ENCODE measurements around the gene SCCPDH. TPM values are rescaled to one million over a fixed set of nuclear protein-coding genes. Genes with fewer than 3 reads are reported as not detected.
"Not testable (repeated sequence)": the region's sequence is repeated elsewhere in the genome, so short reads cannot be mapped to it uniquely, and the experiment has no call there.

The SCCPDH gene
- total RNA-seq, 1 donor from 2014 or later = 52.8 TPM

DNA sequence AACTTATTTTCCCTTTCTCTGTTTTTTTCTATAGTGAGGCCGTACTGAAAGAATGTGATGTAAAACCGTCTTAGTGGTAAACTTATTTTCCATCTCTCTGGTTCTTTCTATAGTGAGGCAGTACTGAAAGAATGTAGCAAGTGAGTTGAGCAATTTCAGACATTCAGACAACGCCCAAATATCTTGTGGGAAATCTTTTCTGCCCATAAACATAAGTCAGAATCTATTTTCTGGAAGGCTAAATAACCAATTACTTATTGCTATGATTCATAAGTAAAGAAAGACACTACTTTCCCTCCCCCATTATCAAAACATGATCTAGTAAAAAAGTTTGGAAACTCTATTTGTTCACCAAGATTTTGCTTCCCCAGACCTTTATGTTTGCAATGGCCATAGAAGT lies 18.8 kb upstream of the SCCPDH start:
- DNase-seq = no peak

DNA sequence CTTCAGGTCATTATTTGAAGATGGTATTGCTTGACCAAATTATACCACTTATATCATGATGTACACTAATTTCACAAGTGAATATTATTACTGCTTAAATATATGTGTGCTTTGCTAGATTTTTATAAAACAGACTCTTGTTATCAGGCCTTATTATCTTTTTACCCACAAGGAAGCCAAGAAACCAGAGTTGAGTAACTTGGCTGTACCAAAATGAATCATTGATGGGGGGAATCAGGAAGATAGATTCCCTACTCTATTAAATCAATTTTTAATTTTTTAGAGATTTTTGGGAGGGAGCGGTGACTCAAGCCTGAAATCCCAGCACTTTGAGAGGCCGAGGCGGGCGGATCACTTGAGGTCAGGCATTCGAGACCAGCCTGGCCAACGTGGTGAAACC lies 16.0 kb upstream of the SCCPDH start:
- no peak for DNase-seq

DNA sequence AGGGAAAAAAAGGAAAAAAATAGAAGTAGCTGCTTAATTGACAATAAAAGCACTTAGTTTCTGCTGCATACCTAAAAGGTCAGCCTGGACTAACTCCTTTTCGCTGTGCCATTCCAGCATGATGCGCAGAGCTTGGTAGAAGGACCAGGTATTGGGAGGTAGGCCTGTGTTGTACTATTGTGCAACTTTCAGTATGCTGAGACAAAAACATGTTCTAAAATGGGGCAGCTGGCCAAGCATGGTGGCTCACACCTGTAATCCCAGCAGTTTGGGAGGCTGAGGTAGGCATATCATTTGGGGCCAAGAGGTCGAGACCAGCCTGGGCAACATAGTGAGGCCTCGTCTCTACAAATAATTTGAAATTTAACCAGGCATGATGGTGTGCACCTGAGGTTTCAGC lies 15.0 kb upstream of the SCCPDH start:
- DNase-seq = no peak

GRCh38 chr1:246709835-246710234 lies 14.4 kb upstream of the SCCPDH start:
- no peak for DNase-seq

DNA sequence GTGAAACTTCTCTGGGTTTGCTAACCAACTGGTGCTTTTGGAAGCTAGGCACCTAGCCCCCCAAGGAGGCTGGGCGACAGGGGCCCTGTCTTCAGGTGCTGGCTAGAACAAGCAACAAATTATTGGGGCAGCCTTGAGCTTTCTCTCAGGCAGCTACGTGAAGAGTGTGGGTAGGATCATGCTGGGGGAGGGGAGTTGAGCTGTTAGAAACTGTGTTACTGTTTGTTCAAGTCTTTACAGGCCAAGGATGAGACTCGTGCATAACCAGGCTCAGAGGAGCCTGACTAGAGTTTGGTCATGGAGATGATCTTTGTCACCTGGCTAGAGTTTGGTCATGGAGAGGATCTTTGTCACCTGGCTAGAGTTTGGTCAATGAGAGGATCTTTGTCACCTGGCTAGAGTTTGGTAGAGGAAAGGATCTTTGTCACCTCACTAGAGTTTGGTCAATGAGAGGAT lies 12.6 kb upstream of the SCCPDH start:
- no peak for DNase-seq

GRCh38 chr1:246712428-246712827 lies 11.8 kb upstream of the SCCPDH start:
- DNase-seq = not testable (repeated sequence)

DNA sequence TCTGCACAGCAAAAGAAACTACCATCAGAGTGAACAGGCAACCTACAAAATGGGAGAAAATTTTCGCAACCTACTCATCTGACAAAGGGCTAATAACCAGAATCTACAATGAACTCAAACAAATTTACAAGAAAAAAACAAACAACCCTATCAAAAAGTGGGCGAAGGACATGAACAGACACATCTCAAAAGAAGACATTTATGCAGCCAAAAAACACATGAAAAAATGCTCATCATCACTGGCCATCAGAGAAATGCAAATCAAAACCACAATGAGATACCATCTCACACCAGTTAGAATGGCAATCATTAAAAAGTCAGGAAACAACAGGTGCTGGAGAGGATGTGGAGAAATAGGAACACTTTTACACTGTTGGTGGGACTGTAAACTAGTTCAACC lies 4.8 kb upstream of the SCCPDH start:
- DNase-seq = not testable (repeated sequence)

GRCh38 chr1:246720814-246721213 lies 3.4 kb upstream of the SCCPDH start:
- DNase-seq = not testable (repeated sequence)

GRCh38 chr1:246722720-246723119 lies 1.5 kb upstream of the SCCPDH start:
- DNase-seq = no peak

GRCh38 chr1:246724731-246725095 lies 504 bp downstream of the SCCPDH start:
- peak; percentile 48 for DNase-seq

DNA sequence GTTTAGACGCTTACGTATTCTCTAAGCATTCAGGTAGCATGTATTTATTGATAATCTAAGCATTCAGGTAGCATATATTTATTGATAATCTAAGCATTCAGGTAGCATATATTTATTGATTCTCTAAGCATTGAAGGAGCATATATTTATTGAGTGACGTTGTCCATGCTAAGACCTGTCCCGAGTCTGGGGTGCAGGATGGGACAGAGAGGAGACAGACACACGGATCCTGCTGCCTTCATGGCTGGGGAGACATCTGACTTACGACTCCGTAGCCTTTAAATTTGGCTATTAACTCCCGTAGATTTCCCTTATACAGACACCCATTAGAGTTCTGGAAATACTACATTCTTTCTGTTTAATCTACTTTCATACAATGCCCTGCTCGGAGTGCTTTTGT lies 982 bp downstream of the SCCPDH start:
- no peak for DNase-seq

DNA sequence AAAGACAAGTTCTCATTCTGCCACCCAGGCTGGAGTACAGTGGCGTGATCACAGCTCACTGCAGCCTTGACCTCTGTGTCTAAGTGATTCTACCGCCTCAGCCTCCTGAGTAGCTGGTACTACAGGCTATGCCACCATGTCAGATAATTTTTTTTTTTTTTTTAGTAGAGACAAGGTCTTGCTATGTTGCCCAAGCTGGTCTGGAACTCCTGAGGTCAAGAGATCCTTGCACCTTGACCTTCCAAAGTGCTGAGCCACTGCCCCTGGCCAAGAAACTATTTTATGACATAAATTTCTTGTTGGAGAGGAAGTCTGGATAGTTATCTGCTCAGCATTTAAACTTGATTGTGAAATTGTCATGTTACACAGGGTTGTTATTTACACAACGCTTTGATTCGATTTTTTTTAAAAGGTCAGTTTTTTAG lies 2.1 kb downstream of the SCCPDH start:
- no peak for DNase-seq

DNA sequence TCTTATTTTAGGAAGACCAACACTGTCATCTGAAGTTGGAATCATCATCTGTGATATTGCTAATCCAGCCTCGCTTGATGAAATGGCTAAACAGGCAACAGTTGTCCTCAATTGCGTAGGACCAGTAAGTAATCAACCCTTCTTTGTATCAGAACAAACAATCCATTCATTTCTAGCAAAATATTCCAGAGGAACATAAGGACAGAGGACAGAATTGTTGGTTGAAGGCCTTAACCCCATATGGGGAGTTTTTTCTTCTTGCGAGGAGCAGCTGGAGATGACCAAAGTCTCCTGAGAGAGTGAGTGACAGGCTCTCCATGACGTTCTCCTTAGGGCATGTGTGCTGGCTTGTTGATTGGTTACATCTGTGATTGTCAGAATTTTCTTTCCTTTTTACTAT lies 2.7 kb downstream of the SCCPDH start:
- no peak for DNase-seq

GRCh38 chr1:246727594-246727993 lies 3.4 kb downstream of the SCCPDH start:
- no peak for DNase-seq

- DNase-seq = no peak
Observed at GRCh38 chr1:246728311-246728710, 4.1 kb downstream of the SCCPDH start.

GRCh38 chr1:246729040-246729439 lies 4.8 kb downstream of the SCCPDH start:
- DNase-seq = not testable (repeated sequence)

DNA sequence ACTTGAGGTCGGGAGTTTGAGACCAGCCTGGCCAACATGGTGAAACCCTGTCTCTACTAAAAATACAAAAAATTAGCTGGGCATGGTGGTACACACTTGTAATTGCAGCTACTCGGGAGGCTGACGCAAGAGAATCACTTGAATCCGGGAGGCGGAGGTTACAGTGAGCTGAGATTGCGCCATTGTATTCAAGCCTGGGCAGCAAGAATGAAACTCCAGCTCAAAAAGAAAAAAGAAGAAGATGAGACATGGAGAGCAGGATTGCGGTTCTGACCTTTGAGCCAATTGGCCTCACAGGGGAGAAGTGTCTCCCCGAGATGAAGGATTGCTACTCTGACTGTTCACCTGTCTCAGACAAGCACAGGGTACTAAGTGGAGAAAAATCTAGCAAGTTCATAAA lies 6.6 kb downstream of the SCCPDH start:
- DNase-seq = no peak

DNA sequence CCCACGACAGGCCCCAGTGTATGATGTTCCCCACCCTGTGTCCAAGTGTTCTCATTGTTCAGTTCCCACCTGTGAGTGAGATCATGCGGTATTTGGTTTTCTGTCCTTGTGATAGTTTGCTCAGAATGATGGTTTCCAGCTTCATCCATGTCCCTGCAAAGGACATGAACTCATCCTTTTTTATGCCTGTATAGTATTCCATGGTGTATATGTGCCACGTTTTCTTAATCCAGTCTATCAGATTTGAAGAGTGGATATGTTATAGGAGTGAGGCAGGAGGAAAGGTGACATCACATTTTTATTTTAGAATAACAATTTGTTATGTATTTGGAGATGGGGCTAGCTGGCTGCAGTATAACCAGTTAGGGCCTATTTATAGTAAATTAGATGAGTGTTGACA lies 7.7 kb downstream of the SCCPDH start:
- not testable (repeated sequence) for DNase-seq

DNA sequence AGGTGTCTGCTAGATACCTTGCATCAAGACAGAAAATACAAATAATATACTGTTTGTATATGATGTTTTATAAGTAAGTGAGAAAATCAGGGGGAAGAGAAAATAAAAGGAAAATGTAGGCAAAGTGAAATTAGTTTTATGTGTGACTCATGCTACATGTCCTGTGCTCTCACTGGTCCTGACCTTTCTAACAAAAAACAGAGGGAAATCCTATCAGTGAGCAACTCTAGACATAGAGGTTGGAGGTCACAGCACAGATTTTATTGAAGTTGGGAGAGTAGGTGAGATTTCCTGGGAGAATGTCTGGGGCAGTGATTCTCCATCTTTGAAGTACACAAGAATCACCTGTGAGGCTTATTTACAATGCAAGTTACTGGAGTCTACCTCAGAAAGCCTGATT lies 9.5 kb downstream of the SCCPDH start:
- peak; percentile 38 for DNase-seq

DNA sequence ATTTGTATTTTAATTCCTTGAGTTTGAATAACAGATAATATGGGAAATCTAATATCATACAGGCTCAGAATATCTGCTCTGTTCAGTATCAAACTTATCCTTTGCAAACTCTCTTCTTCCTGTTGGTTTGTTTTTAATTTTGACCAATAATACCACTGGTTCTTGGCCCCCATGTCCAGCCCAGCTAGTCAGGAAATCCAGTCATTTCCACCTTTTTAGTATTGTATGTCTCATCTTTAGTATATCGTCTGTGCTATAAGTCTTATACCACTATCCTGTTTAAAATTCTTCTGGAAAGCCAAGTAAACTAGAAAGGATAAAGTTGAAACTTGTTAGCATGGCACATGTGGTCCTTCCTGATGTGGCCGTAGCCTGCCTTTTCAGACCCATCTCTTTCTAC lies 10.7 kb downstream of the SCCPDH start:
- DNase-seq = peak; percentile 71

DNA sequence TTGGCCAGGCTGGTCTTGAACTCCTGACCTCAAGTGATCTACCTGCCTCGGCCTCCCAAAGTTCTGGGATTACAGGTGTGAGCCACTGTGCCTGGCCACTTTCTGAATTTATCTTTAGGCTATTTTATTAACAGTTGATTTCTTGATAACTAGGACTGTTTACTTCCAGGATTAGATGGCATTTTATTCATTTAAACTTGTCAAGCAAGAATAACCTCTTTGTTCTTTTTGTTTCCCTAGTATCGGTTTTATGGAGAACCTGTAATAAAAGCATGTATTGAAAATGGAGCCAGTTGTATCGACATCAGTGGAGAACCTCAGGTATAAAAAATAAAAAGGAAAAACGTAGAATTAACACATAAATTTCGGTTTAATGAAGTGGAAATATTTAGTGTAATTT lies 11.5 kb downstream of the SCCPDH start:
- no peak for DNase-seq

DNA sequence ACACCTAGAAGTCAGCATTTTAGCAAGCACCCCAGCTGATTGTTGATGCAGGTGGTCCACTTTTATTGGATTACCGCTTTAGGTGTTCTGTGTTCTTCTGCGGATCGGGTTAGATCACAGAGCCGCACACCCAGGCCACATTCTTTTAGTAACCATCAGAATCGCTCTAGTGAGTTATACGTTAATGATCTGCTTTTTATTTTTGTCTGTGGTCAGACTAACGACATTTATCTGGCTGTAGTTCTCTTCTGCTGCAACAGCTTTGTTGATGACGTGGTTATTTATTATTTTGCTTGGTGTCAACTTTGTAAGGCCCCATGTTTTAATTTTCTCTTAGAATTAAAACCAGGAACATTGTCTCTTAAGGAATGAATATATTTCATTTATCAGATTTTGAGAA lies 18.2 kb downstream of the SCCPDH start:
- DNase-seq = no peak

- not testable (repeated sequence) for DNase-seq
Observed at GRCh38 chr1:246746155-246746554, 21.9 kb downstream of the SCCPDH start.

DNA sequence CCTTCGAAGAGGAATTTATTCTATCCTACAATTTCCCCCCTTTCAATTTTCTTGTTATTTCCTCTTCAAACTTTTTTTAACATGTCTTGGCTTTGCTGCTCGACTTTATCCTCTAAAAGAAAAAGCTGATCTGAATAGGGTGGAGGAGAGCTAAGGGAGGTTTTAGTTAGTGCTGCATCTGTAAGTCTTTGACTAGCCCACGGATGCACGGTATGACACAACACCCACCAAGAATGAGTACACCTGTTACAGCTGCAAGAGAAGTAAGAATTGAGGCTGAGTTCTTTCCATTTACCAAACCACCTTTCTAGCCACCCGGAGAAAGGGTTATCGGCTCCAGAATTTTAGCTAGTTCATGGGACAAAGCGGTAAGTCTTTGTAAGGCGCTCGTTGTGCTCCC lies 23.8 kb downstream of the SCCPDH start:
- DNase-seq = no peak

DNA sequence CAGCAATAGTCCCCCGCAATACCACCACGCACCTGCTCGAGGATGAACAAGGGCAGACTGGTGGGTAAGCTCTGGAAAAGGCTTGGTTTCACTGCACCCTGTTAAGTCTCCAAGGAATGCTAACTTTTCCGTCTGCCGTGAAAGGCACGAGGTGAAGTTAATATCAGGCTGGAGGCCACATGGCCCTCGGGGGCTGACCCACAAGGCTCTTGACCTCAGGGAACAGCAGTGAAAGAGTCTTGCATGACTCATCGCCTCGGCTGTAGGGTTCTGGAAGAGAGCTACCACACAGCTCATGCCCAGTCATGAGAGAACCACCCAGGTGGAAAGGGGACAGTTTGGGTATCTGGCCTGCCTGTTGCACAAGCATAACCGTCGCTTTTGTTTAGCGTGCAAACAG lies 24.7 kb downstream of the SCCPDH start:
- no peak for DNase-seq

DNA sequence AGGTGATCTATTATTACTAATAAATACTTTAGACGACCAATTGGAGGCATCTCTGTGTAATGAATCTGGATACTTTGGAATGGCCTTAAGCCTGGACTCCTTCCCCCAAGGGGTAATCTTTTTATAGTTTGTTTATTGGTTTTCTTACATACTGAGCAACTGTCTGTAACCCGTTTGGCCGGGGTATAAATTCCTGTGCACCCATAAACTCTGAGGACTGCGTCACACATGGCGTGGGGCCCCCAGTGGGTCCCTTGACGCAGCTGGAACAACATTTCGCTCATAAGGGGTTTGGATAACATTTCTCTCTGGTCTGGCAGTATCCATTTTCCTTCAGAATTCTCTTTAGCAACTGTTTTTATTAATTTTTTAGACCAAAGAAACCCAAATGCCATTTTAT lies 26.5 kb downstream of the SCCPDH start:
- no peak for DNase-seq

Data from dermis blood vessel endothelial cell (primary cell).